SK-N-SH (cell line): ENCODE results near the gene MIAT. TPM values are rescaled to one million over a fixed set of nuclear protein-coding genes. Genes with fewer than 3 reads are reported as not detected.

ENCODE experiments used
- CTCF ChIA-PET: fragments of 300-600, 350-600 bp; formaldehyde crosslinking; extraction: SDS; loops from one replicate; lab custom pipeline; 2021; lab: Yijun Ruan, JAX
- POLR2A ChIA-PET: fragments of 350-600 bp; sonication (Branson Sonifier 250); formaldehyde crosslinking; extraction: SDS; loops from one replicate; lab custom pipeline; 2020; ENCODE audit warnings: antibody characterized with exemption, inconsistent platforms; lab: Yijun Ruan, JAX
- DNase-seq: peaks from one replicate; pipeline ENCODE4 v3.0.0; 2012
- H2AFZ ChIP-seq: fragments of 200-600 bp; sonication (generic); 2 replicates; pipeline ENCODE4 v1.8.1; 2016; ENCODE audit warnings: antibody characterized with exemption, mild to moderate bottlenecking, low read depth
- H3F3A ChIP-seq: fragments of 200-600 bp; sonication (generic); replicated peaks from 2 replicates; pipeline ENCODE3; 2016; ENCODE audit warnings: antibody characterized with exemption, mild to moderate bottlenecking; ENCODE audit not compliant: insufficient read depth
- H3K27ac ChIP-seq, 2 experiments: fragments of 200-500 bp in 1 of 2; fragments of 200-600 bp in 1 of 2; sonication (Bioruptor generic) in 1 of 2; sonication (generic), shearing (Covaris generic) in 1 of 2; 2 replicates each; pipeline versions ENCODE4 v1.5.1 to v1.6.1; 2014 to 2016; ENCODE audit warnings: low read depth in 2 of 2, inconsistent platforms in 1 of 2, low read length in 1 of 2, mild to moderate bottlenecking in 1 of 2, mixed read lengths in 1 of 2
- H3K27me3 ChIP-seq: fragments of 200-600 bp; sonication (generic), shearing (Covaris generic); 2 replicates; pipeline ENCODE4 v1.6.1; 2016; ENCODE audit warnings: mixed run types; ENCODE audit not compliant: insufficient read depth
- H3K36me3 ChIP-seq, 2 experiments: fragments of 200-500 bp in 1 of 2; fragments of 200-600 bp in 1 of 2; sonication (Bioruptor generic) in 1 of 2; sonication (generic) in 1 of 2; replicated peaks in 1 of 2; 2 replicates each; pipeline versions ENCODE3 to v1.5.1; 2014 to 2016; ENCODE audit warnings: low read length in 1 of 2, mild to moderate bottlenecking in 1 of 2; ENCODE audit not compliant: insufficient read depth in 2 of 2, control insufficient read depth in 1 of 2
- H3K4me1 ChIP-seq, 2 experiments: fragments of 200-500 bp in 1 of 2; fragments of 200-600 bp in 1 of 2; sonication (Bioruptor generic) in 1 of 2; sonication (generic), shearing (Covaris generic) in 1 of 2; 2 replicates each; pipeline versions ENCODE4 v1.5.1 to v1.6.1; 2014 to 2016; ENCODE audit warnings: low read depth in 1 of 2, low read length in 1 of 2, mixed run types in 1 of 2; ENCODE audit not compliant: insufficient read depth in 2 of 2, control insufficient read depth in 1 of 2
- H3K4me2 ChIP-seq: fragments of 200-600 bp; sonication (generic), shearing (Covaris generic); 2 replicates; pipeline ENCODE4 v1.6.1; 2017; ENCODE audit warnings: mixed run types
- H3K4me3 ChIP-seq, 2 experiments: fragments of 200-500 bp in 1 of 2; fragments of 200-600 bp in 1 of 2; sonication (Bioruptor generic) in 1 of 2; sonication (generic), shearing (Covaris generic) in 1 of 2; 2 replicates each; pipeline versions ENCODE4 v1.5.1 to v1.8.1; 2014 to 2016; ENCODE audit warnings: low read depth in 2 of 2, inconsistent platforms in 1 of 2, low read length in 1 of 2, mild to moderate bottlenecking in 1 of 2, mixed read lengths in 1 of 2, moderate library complexity in 1 of 2
- H3K79me2 ChIP-seq: fragments of 200-600 bp; sonication (generic); 2 replicates; pipeline ENCODE4 v1.8.1; 2017; ENCODE audit warnings: mild to moderate bottlenecking; ENCODE audit not compliant: insufficient read depth
- H3K9ac ChIP-seq: fragments of 200-600 bp; sonication (generic); 2 replicates; pipeline ENCODE4 v1.6.1; 2017; ENCODE audit warnings: mixed run types
- H3K9me2 ChIP-seq: fragments of 200-600 bp; sonication (generic); 2 replicates; pipeline ENCODE4 v1.6.1; 2017; ENCODE audit warnings: mixed run types
- H3K9me3 ChIP-seq: fragments of 200-600 bp; sonication (generic); 2 replicates; pipeline ENCODE4 v1.6.1; 2017; ENCODE audit warnings: mixed run types, mild to moderate bottlenecking, moderate library complexity
- H4K20me1 ChIP-seq: fragments of 200-600 bp; sonication (generic); 2 replicates; pipeline ENCODE4 v1.6.1; 2017; ENCODE audit warnings: mild to moderate bottlenecking, mixed run types; ENCODE audit not compliant: insufficient read depth
- FOSL2 ChIP-seq: IDR thresholded peaks from 2 replicates; pipeline ENCODE4 v1.4.0; 2012; ENCODE audit warnings: low read depth, mild to moderate bottlenecking, moderate library complexity, borderline replicate concordance
- FOXJ3 ChIP-seq: sonication (generic); formaldehyde crosslinking; IDR thresholded peaks from 2 replicates; pipeline ENCODE4 v1.5.1; 2020; ENCODE audit warnings: mild to moderate bottlenecking, missing genetic modification reagents
- GABPA ChIP-seq: IDR thresholded peaks from 2 replicates; pipeline ENCODE4 v1.4.0; 2012; ENCODE audit warnings: low read depth, mild to moderate bottlenecking
- JUND ChIP-seq: IDR thresholded peaks from 2 replicates; pipeline ENCODE4 v1.4.0; 2012
- MAX ChIP-seq: IDR thresholded peaks from 2 replicates; pipeline ENCODE4 v1.4.0; 2012; ENCODE audit warnings: low read depth
- MXI1 ChIP-seq: IDR thresholded peaks from 2 replicates; pipeline ENCODE4 v1.6.1; 2012; ENCODE audit warnings: mild to moderate bottlenecking, low read depth, low read length, improper control_type of control experiment
- NFIC ChIP-seq: IDR thresholded peaks from 2 replicates; pipeline ENCODE4 v1.4.0; 2012; ENCODE audit warnings: borderline replicate concordance
- PBX3 ChIP-seq: IDR thresholded peaks from 2 replicates; pipeline ENCODE4; 2012
- POLR2AphosphoS5 ChIP-seq: IDR thresholded peaks from 2 replicates; pipeline ENCODE4 v1.6.1; 2012; ENCODE audit warnings: low read depth, low read length
- RXRA ChIP-seq: IDR thresholded peaks from 2 replicates; pipeline ENCODE4 v1.4.0; 2012; ENCODE audit warnings: low read depth, mild to moderate bottlenecking, borderline replicate concordance
- SIN3A ChIP-seq: IDR thresholded peaks from 2 replicates; pipeline ENCODE4 v1.6.1; 2012; ENCODE audit warnings: low read depth, mild to moderate bottlenecking, low read length, moderate library complexity, borderline replicate concordance
- TCF12 ChIP-seq: IDR thresholded peaks from 2 replicates; pipeline ENCODE4 v1.4.0; 2012
- TEAD4 ChIP-seq: IDR thresholded peaks from 2 replicates; pipeline ENCODE4 v1.4.0; 2012; ENCODE audit warnings: mild to moderate bottlenecking, borderline replicate concordance; ENCODE audit not compliant: insufficient read depth
- USF1 ChIP-seq: IDR thresholded peaks from 2 replicates; pipeline ENCODE4 v1.4.0; 2012; ENCODE audit warnings: low read depth, borderline replicate concordance
- YY1 ChIP-seq: IDR thresholded peaks from 2 replicates; pipeline ENCODE4 v1.4.0; 2012; ENCODE audit warnings: low read depth, mild to moderate bottlenecking
- ZBTB33 ChIP-seq: IDR thresholded peaks from 2 replicates; pipeline ENCODE4 v1.4.0; 2012; ENCODE audit warnings: low read depth, borderline replicate concordance
- WGBS: methylation state at CpG from one replicate; pipeline ENCODE4 v1.1.6; 2017; ENCODE audit warnings: low lambda C conversion rate; 5-methylcytosine and 5-hydroxymethylcytosine counted together
- polyA plus RNA-seq, 3 experiments: library from polyadenylated mRNA; depleted of rRNA; stranded (reverse); fragments of >200 nt; gene quantifications; 2 replicates each; pipeline ENCODE4 v1.2.3, GENCODE V29; 2012

The MIAT gene
- polyA plus RNA-seq, 1 of the 3 experiments (the other 2 are of a cell fraction): 5.4 TPM

GRCh38 chr22:26658161-26658560 lies 773 bp downstream of the MIAT start:
- Histone ChIP-seq H3K4me2 (peak overlapping the region; percentile 91), H3K36me3 (no peaks in the 10 kb centered on the region), H3K27me3 (peaks cover 9% of the 10 kb centered on the region), H4K20me1 (no peaks in the 10 kb centered on the region), H3K9ac (peak overlapping the region; percentile 11; the same call in 1 of the 2 replicates), H3K9me3 (no peaks in the 10 kb centered on the region), H3K9me2 (no peaks in the 10 kb centered on the region), H3K79me2 (no peaks in the 10 kb centered on the region), H3F3A (peaks cover 6% of the 10 kb centered on the region), H2AFZ (peak overlapping the region; percentile 69), H3K4me3 (peak overlapping the region; percentile 54 to 56), H3K4me1 (peaks cover 6 to 7% of the 10 kb centered on the region in 2 experiments; a peak in 2 of 4 replicates), H3K27ac (peak overlapping the region in 1 of 2 experiments; percentile 67; a peak in 3 of 4 replicates)
- TF ChIP-seq SIN3A: no peak
- peak; percentile 5; the same call in 1 of the 2 replicates for TF ChIP-seq MAX
- POLR2A ChIA-PET: interaction anchor here (1.2 kb wide), 1 partner anchor 10 kb away, joined by 3 read pairs; no protein-coding TSS in a partner anchor
- no peak for DNase-seq
- 7% methylated on average over 11 of the region's 11 CpGs for WGBS
- CTCF ChIA-PET: no interaction called here

- Histone ChIP-seq H3K4me2 (peak overlapping the region; percentile 91), H3K9me3 (no peaks in the 10 kb centered on the region), H3K27me3 (0 out of 2 replicates have a peak, but pooled peaks cover 2% of the 10 kb centered on the region), H3K79me2 (no peaks in the 10 kb centered on the region), H3K36me3 (no peaks in the 10 kb centered on the region), H3F3A (peaks cover 6% of the 10 kb centered on the region), H3K9ac (peak overlapping the region; percentile 11; the same call in 1 of the 2 replicates), H3K9me2 (no peaks in the 10 kb centered on the region), H3K4me1 (peaks cover 6 to 7% of the 10 kb centered on the region in 2 experiments; a peak in 2 of 4 replicates), H4K20me1 (no peaks in the 10 kb centered on the region), H2AFZ (peak overlapping the region; percentile 69), H3K4me3 (peak overlapping the region; percentile 54 to 56), H3K27ac (peak overlapping the region; percentile 55 to 67)
- ChIA-PET CTCF (interaction anchor here (2.2 kb wide), 1 partner anchor 10 kb away, joined by 6 read pairs; no protein-coding TSS in a partner anchor), POLR2A (interaction anchor here (0.7 kb wide), 1 partner anchor 14 kb away, joined by 4 read pairs; no protein-coding TSS in a partner anchor)
- peak; percentile 76 for DNase-seq
- TF ChIP-seq RXRA (peak; percentile 56; the same call in 1 of the 2 replicates), GABPA (0 out of 2 replicates have a peak, but pooled peaks have one; percentile 20), MXI1 (peak; percentile 90), SIN3A (peak; percentile 70; the same call in 1 of the 2 replicates), USF1 (peak; percentile 85), NFIC (no peak), TEAD4 (0 out of 2 replicates have a peak, but pooled peaks have one; percentile 13), FOXJ3 (CRISPR knock-in tag) (no peak), JUND (peak; percentile 76), POLR2AphosphoS5 (peak; percentile 16; the same call in 1 of the 2 replicates), PBX3 (peak; percentile 97), ZBTB33 (0 out of 2 replicates have a peak, but pooled peaks have one; percentile 13), MAX (peak; percentile 98), FOSL2 (peak; percentile 77; the same call in 1 of the 2 replicates), TCF12 (peak; percentile 79), YY1 (no peak)
- 4% methylated on average over 25 of the region's 27 CpGs for WGBS
These were observed 1.5 kb downstream of the MIAT start for GRCh38 chr22:26658671-26659478.
